ENCODE results near the gene ANKRD44.

DNA sequence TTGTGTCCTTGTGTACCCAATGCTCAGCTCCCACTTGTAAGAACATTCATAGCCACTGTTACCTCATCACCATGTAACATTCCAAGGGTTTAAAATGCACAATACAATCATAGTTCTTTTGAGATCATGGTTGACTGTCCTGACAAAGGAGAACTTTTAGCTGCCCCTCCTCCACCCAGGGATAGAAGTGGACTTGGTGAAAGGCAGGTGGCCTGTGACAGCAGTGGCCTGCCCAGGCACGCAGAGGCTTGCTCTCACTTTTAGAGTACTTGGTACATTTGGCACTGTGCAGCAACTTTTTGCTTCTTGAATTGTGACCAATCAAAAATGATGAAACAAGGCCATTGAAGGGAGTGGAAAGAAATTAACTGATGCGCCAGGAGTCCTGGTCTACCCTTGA lies 108.7 kb downstream of the ANKRD44 start:
- TF ChIP-seq GATA2 (IDR thresholded peaks at IDR 0.05; ENCODE audit: low read depth, low read length), result no peak
- no peak for TF ChIP-seq GATA3 (IDR thresholded peaks at IDR 0.05; ENCODE audit: low read depth, low read length)
